NB4 (cell line): ENCODE measurements around the gene CPEB4.

ENCODE experiments used
- MYC ChIP-seq: IDR thresholded peaks from 2 replicates; pipeline ENCODE4 v1.6.1; 2011; ENCODE audit warnings: low read depth, low read length
- POLR2A ChIP-seq: IDR thresholded peaks from 2 replicates; pipeline ENCODE4 v1.6.1; 2011; ENCODE audit warnings: mild to moderate bottlenecking; ENCODE audit not compliant: insufficient read length; ENCODE audit errors: extremely low read depth
- TF ChIP-seq, protein P1 (sequence below): IDR thresholded peaks from one replicate; pipeline ENCODE4 v1.5.1; 2012; ENCODE audit warnings: low read depth, low read length
- TF ChIP-seq, protein P2 (sequence below): IDR thresholded peaks from 2 replicates; pipeline ENCODE4 v1.6.1; 2011; ENCODE audit warnings: low read depth, low read length

DNA sequence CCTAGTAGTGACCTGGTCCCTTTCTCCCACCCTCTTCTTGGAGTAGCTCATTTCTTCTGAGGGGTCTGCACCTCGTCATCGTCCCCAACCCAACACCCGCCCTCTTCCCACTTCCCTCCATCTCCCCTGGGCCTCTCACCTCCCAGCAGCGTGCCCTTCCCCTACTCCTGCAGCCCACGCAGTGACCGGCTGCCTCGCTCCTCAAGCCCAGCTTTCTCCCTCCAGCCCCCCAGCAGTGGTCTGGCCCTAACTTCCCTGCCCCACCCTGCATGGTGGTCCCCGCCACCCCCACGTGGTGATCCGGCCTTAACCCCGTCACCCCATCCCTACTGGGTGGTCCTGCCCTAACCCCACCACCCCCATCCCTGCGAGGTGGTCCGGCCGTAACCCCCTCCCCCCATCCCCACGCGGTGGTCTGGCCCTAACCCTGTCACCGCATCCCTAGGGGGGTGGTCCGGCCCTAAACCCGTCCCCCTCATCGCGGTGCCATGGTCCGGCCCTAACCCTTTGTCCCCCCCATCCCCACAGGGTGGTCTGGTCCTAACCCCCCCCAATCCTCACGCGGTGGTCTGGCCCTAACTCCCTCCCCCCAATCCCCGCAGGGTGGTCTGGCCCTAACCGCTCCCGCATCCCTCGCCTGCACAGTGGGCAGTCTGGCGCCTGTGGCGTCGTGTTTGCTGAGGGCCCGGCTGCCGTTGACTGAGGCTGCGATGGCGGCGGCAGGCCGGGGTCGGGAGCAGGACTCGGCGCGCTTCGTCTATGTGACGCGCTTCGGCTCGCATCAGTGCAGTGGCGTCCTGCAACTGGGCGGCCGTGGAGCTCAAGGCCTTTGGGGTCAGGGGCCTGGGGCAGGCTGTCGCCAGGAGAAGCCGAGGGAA, 100.6 kb downstream of the CPEB4 start, which contains the start of gene C5orf47:
- TF ChIP-seq, protein P1, sequence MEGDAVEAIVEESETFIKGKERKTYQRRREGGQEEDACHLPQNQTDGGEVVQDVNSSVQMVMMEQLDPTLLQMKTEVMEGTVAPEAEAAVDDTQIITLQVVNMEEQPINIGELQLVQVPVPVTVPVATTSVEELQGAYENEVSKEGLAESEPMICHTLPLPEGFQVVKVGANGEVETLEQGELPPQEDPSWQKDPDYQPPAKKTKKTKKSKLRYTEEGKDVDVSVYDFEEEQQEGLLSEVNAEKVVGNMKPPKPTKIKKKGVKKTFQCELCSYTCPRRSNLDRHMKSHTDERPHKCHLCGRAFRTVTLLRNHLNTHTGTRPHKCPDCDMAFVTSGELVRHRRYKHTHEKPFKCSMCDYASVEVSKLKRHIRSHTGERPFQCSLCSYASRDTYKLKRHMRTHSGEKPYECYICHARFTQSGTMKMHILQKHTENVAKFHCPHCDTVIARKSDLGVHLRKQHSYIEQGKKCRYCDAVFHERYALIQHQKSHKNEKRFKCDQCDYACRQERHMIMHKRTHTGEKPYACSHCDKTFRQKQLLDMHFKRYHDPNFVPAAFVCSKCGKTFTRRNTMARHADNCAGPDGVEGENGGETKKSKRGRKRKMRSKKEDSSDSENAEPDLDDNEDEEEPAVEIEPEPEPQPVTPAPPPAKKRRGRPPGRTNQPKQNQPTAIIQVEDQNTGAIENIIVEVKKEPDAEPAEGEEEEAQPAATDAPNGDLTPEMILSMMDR = no peak
- TF ChIP-seq MYC = no peak
- TF ChIP-seq POLR2A = no peak
- TF ChIP-seq, protein P2, sequence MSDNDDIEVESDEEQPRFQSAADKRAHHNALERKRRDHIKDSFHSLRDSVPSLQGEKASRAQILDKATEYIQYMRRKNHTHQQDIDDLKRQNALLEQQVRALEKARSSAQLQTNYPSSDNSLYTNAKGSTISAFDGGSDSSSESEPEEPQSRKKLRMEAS = no peak
